KMS-11 (cell line): ENCODE results near the gene GDAP1L1.

Experiments used
- H2AFZ ChIP-seq: fragments of 200-600 bp; sonication (generic); 2 replicates; pipeline ENCODE4 v1.6.1; 2016; ENCODE audit warnings: antibody characterized with exemption, mixed run types, low read depth
- H3K27ac ChIP-seq: fragments of 200-600 bp; sonication (generic); 2 replicates; pipeline ENCODE4 v1.6.1; 2016; ENCODE audit warnings: mild to moderate bottlenecking, mixed run types
- H3K27me3 ChIP-seq: fragments of 200-600 bp; sonication (generic); 2 replicates; pipeline ENCODE4 v1.6.1; 2017; ENCODE audit warnings: mild to moderate bottlenecking, low read depth, mixed run types, moderate library complexity; ENCODE audit not compliant: insufficient read depth
- H3K36me3 ChIP-seq: fragments of 200-600 bp; sonication (generic); 2 replicates; pipeline ENCODE4 v1.6.1; 2017; ENCODE audit warnings: mild to moderate bottlenecking, mixed run types; ENCODE audit not compliant: insufficient read depth
- H3K4me1 ChIP-seq: fragments of 200-600 bp; sonication (generic); 2 replicates; pipeline ENCODE4 v1.6.1; 2016; ENCODE audit warnings: mild to moderate bottlenecking, low read depth, mixed run types; ENCODE audit not compliant: poor library complexity, severe bottlenecking
- H3K4me2 ChIP-seq: fragments of 200-600 bp; sonication (generic); 2 replicates; pipeline ENCODE4 v1.7.0; 2016; ENCODE audit warnings: mild to moderate bottlenecking, mixed run types
- H3K4me3 ChIP-seq: fragments of 200-600 bp; sonication (generic); IDR thresholded peaks from 2 replicates; pipeline ENCODE4 v1.6.1; 2017; ENCODE audit warnings: low read depth, low read length, mixed read lengths; ENCODE audit not compliant: insufficient read depth
- H3K79me2 ChIP-seq: fragments of 200-600 bp; sonication (generic); 2 replicates; pipeline ENCODE4 v1.6.1; 2016; ENCODE audit warnings: low read depth, mixed run types; ENCODE audit not compliant: insufficient read depth
- H3K9ac ChIP-seq: fragments of 200-600 bp; sonication (generic); 2 replicates; pipeline ENCODE4 v1.6.1; 2016; ENCODE audit warnings: mild to moderate bottlenecking, mixed run types
- H4K20me1 ChIP-seq: fragments of 200-600 bp; sonication (generic); 2 replicates; pipeline ENCODE4 v1.6.1; 2016; ENCODE audit warnings: mild to moderate bottlenecking, mixed run types; ENCODE audit not compliant: insufficient read depth
- TF ChIP-seq, protein P1 (sequence below): fragments of 200-600 bp; sonication (generic); conservative IDR thresholded peaks from 2 replicates; pipeline ENCODE4 v1.6.1; 2017; ENCODE audit warnings: low read depth, mild to moderate bottlenecking, antibody characterized with exemption, low read length, moderate library complexity, mixed read lengths

Gene GDAP1L1

GRCh38 chr20:44219791-44220190, 27.3 kb upstream of the GDAP1L1 start:
- peaks cover 6% of the 10 kb centered on the region for H3K4me1 ChIP-seq
- no peaks in the 10 kb centered on the region for H3K79me2 ChIP-seq
- H3K4me3 ChIP-seq, result no peak overlapping the region
- no peak overlapping the region for H3K4me2 ChIP-seq
- H3K27me3 ChIP-seq, result no peaks in the 10 kb centered on the region
- TF ChIP-seq, protein P1, sequence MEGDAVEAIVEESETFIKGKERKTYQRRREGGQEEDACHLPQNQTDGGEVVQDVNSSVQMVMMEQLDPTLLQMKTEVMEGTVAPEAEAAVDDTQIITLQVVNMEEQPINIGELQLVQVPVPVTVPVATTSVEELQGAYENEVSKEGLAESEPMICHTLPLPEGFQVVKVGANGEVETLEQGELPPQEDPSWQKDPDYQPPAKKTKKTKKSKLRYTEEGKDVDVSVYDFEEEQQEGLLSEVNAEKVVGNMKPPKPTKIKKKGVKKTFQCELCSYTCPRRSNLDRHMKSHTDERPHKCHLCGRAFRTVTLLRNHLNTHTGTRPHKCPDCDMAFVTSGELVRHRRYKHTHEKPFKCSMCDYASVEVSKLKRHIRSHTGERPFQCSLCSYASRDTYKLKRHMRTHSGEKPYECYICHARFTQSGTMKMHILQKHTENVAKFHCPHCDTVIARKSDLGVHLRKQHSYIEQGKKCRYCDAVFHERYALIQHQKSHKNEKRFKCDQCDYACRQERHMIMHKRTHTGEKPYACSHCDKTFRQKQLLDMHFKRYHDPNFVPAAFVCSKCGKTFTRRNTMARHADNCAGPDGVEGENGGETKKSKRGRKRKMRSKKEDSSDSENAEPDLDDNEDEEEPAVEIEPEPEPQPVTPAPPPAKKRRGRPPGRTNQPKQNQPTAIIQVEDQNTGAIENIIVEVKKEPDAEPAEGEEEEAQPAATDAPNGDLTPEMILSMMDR, result no peak
- H4K20me1 ChIP-seq, result no peaks in the 10 kb centered on the region
- H3K27ac ChIP-seq, result no peak overlapping the region
- no peak overlapping the region for H3K9ac ChIP-seq
- H2AFZ ChIP-seq, result no peak overlapping the region
- H3K36me3 ChIP-seq, result no peaks in the 10 kb centered on the region

- TF ChIP-seq, protein P1, result no peak
- no peaks in the 10 kb centered on the region for H3K4me1 ChIP-seq
- H3K4me2 ChIP-seq, result no peak overlapping the region
Measured at GRCh38 chr20:44221368-44221954, 25.6 kb upstream of the GDAP1L1 start.

DNA sequence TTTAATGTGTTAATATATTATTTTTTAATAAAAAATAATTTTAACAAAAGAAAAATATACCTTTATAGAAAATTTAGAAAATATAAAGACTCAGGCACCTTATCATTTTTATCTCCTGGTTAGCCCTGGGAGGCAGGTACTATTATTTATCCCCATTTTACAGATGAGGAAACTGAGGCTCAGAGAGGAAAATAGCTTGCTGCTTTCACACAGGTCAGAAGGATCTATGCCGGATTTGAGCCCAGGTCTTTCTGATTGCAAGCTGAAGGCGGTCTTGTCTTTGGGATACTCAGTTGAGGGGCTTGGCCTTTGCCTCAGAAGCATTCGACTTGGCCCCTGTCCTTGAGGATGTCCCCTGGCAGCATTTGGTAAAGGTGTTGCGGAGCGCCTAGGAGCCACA, 25.1 kb upstream of the GDAP1L1 start:
- H3K4me1 ChIP-seq, result no peaks in the 10 kb centered on the region
- TF ChIP-seq, protein P1, result no peak
- no peaks in the 10 kb centered on the region for H3K79me2 ChIP-seq

More at GRCh38 chr20:44221368-44221954, 25.6 kb upstream of the GDAP1L1 start:
- Histone ChIP-seq H2AFZ (no peak overlapping the region), H3K4me3 (no peak overlapping the region), H3K79me2 (no peaks in the 10 kb centered on the region), H3K36me3 (no peaks in the 10 kb centered on the region), H3K9ac (no peak overlapping the region), H3K27me3 (no peaks in the 10 kb centered on the region), H3K27ac (no peak overlapping the region), H4K20me1 (no peaks in the 10 kb centered on the region)

GRCh38 chr20:44222633-44223368, 24.3 kb upstream of the GDAP1L1 start:
- H3K27me3 ChIP-seq, result no peaks in the 10 kb centered on the region
- H3K36me3 ChIP-seq, result no peaks in the 10 kb centered on the region
- no peak overlapping the region for H2AFZ ChIP-seq
- H3K27ac ChIP-seq, result no peak overlapping the region
- H3K9ac ChIP-seq, result no peak overlapping the region
- no peak overlapping the region for H3K4me3 ChIP-seq
- H3K4me2 ChIP-seq, result no peak overlapping the region
- TF ChIP-seq, protein P1, result no peak
- no peaks in the 10 kb centered on the region for H3K79me2 ChIP-seq
- no peaks in the 10 kb centered on the region for H4K20me1 ChIP-seq
- H3K4me1 ChIP-seq, result no peaks in the 10 kb centered on the region

More for the DNA sequence above, 25.1 kb upstream of the GDAP1L1 start:
- Histone ChIP-seq H3K9ac (no peak overlapping the region), H3K27me3 (no peaks in the 10 kb centered on the region), H3K27ac (no peak overlapping the region), H3K4me2 (no peak overlapping the region), H3K4me3 (no peak overlapping the region), H4K20me1 (no peaks in the 10 kb centered on the region), H2AFZ (no peak overlapping the region), H3K36me3 (no peaks in the 10 kb centered on the region)
